K562 treated with DMSO at 1 percent for 24 hours (cell line): ENCODE measurements around the gene NRN1L. TPM values are rescaled to one million over a fixed set of nuclear protein-coding genes. Genes with fewer than 3 reads are reported as not detected.

Experiments
- total RNA-seq: library from RNA; unstranded; fragments of 300-600 nt; gene quantifications from 2 replicates; pipeline ENCODE4 v1.2.3, GENCODE V29; 2022; ENCODE audit warnings: low read depth; ENCODE audit not compliant: insufficient read depth

NRN1L gene
- 2.9 and 3.1 TPM in 2 replicates for total RNA-seq

GRCh38 chr16:67884684-67885083 is at the start of gene NRN1L:
TSS of gene NRN1L (plus strand) at chr16:67884885. CDS start at chr16:67884904, 19 bp downstream.

GRCh38 chr16:67841816-67842508 is 42.7 kb upstream of the NRN1L start, which contains the start of gene THAP11:
TSS of gene THAP11 (plus strand) at chr16:67842320. CDS start at chr16:67842555, 235 bp downstream.

GRCh38 chr16:67846320-67847063 is 38.2 kb upstream of the NRN1L start, which contains the start of gene NUTF2:
TSS of gene NUTF2 (plus strand) at chr16:67846933. CDS start at chr16:67865131, 18,198 bp downstream.

GRCh38 chr16:67847064-67847861 is 37.4 kb upstream of the NRN1L start, which contains the start of gene CENPT:
TSS of gene CENPT (minus strand) at chr16:67847693. CDS start at chr16:67833859, 13,834 bp downstream.

GRCh38 chr16:67872631-67873434 is 11.9 kb upstream of the NRN1L start, which contains the start of gene EDC4:
TSS of gene EDC4 (plus strand) at chr16:67873052. CDS start at chr16:67873262, 210 bp downstream.

GRCh38 chr16:67892899-67893742 is 8.4 kb downstream of the NRN1L start, which contains the start of gene PSKH1:
TSS of gene PSKH1 (plus strand) at chr16:67893254. CDS start at chr16:67908750, 15,496 bp downstream.

GRCh38 chr16:67931712-67932461 is 47.2 kb downstream of the NRN1L start, which contains the start of gene CTRL:
TSS of gene CTRL (minus strand) at chr16:67931862. CDS start at chr16:67931852, 10 bp downstream.

Other genes with a start within 250 kb of the NRN1L start
- 2.0 TPM in 2 replicates for gene CARMIL2, start 239.7 kb upstream of the NRN1L start, total RNA-seq
- gene ACD, start 224.6 kb upstream of the NRN1L start, total RNA-seq = 51.6 and 54.9 TPM in 2 replicates
- gene PARD6A, start 223.9 kb upstream of the NRN1L start, total RNA-seq = 1.3 and 4.6 TPM in 2 replicates
- 17.9 and 18.4 TPM in 2 replicates for gene ENKD1, start 218.1 kb upstream of the NRN1L start, total RNA-seq
- 1.1 and 2.5 TPM in 2 replicates for gene C16orf86, start 218.1 kb upstream of the NRN1L start, total RNA-seq
- gene GFOD2, start 165.6 kb upstream of the NRN1L start, total RNA-seq = 19.9 and 22.5 TPM in 2 replicates
- gene RANBP10, start 78.3 kb upstream of the NRN1L start, total RNA-seq = 16.9 and 17.6 TPM in 2 replicates
- 0.10 TPM in 1 of 2 replicates, not detected in the other for gene TSNAXIP1, start 78.0 kb upstream of the NRN1L start, total RNA-seq
- gene THAP11, start 42.6 kb upstream of the NRN1L start, total RNA-seq = 58.7 and 62.7 TPM in 2 replicates
- gene NUTF2, start 38.0 kb upstream of the NRN1L start, total RNA-seq = 76.3 and 84.1 TPM in 2 replicates
- 67.2 and 75.8 TPM in 2 replicates for gene CENPT, start 37.2 kb upstream of the NRN1L start, total RNA-seq
- gene EDC4, start 11.8 kb upstream of the NRN1L start, total RNA-seq = 91.7 and 98.7 TPM in 2 replicates
- gene PSKH1, start 8.4 kb downstream of the NRN1L start, total RNA-seq = 46.0 and 46.8 TPM in 2 replicates
- gene CTRL, start 47.0 kb downstream of the NRN1L start, total RNA-seq = 0.59 and 1.3 TPM in 2 replicates
- 110 and 120 TPM in 2 replicates for gene PSMB10, start 52.0 kb downstream of the NRN1L start, total RNA-seq
- 5.5 and 9.9 TPM in 2 replicates for gene LCAT, start 59.2 kb downstream of the NRN1L start, total RNA-seq
- gene SLC12A4, start 83.8 kb downstream of the NRN1L start, total RNA-seq = 22.5 and 23.8 TPM in 2 replicates
- not detected in 2 replicates for gene DPEP3, start 95.6 kb downstream of the NRN1L start, total RNA-seq
- 2.8 and 3.0 TPM in 2 replicates for gene DPEP2, start 114.6 kb downstream of the NRN1L start, total RNA-seq
- gene DPEP2NB, start 131.0 kb downstream of the NRN1L start, total RNA-seq = not detected in 2 replicates
- 17.4 and 20.0 TPM in 2 replicates for gene DDX28, start 138.3 kb downstream of the NRN1L start, total RNA-seq
- 10.8 and 12.3 TPM in 2 replicates for gene DUS2, start 138.4 kb downstream of the NRN1L start, total RNA-seq
- gene NFATC3, start 200.5 kb downstream of the NRN1L start, total RNA-seq = 31.2 and 35.3 TPM in 2 replicates